Nephron progenitor cell (in vitro differentiated cells): ENCODE measurements around the gene TRAP1.
A peak's percentile ranks its signal among the peaks of the same experiment; 100 is the strongest.

Experiments
- DNase-seq: peaks from one replicate; pipeline ENCODE4 v3.0.0; 2021
- H3K27ac Mint-ChIP-seq: 2 replicates; pipeline ENCODE4 v1.8.0; 2021; ENCODE audit warnings: mild to moderate bottlenecking, moderate library complexity, mixed read lengths
- H3K27me3 Mint-ChIP-seq: 2 replicates; pipeline ENCODE4 v1.8.0; 2021; ENCODE audit warnings: mild to moderate bottlenecking, low read depth, mixed read lengths; ENCODE audit not compliant: poor library complexity
- H3K36me3 Mint-ChIP-seq: 2 replicates; pipeline ENCODE4 v1.8.0; 2021; ENCODE audit warnings: low read depth, mixed read lengths
- H3K4me1 Mint-ChIP-seq: 2 replicates; pipeline ENCODE4 v1.8.0; 2021; ENCODE audit warnings: mixed read lengths
- H3K4me3 Mint-ChIP-seq: 2 replicates; pipeline ENCODE4 v1.8.0; 2021; ENCODE audit warnings: mild to moderate bottlenecking, moderate library complexity, mixed read lengths
- H3K9me3 Mint-ChIP-seq: 2 replicates; pipeline ENCODE4 v1.8.0; 2021; ENCODE audit warnings: mild to moderate bottlenecking, moderate library complexity, mixed read lengths
- TF ChIP-seq, protein P1 (sequence below): fragments of 200-600 bp; sonication (generic); IDR thresholded peaks from 2 replicates; pipeline ENCODE4 v1.5.0; 2021; ENCODE audit warnings: antibody characterized with exemption

The TRAP1 gene

DNA sequence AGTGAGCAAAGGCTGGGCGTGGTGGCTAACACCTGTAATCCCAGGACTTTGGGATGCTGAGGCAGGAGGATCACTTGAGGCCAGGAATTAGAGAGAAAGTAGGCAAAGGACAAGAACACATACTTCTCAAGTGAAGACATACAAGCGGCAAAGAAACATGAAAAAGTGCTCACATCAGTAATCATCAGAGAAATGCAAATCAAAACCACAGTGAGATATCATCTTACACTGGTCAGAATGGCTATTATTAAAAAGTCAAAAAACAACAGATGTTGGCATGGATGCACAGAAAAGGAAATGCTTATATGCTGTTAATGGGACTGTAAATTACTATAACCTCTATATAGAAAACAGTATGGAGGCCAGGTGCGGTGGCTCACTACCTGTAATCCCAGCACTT is 93.7 kb downstream of the TRAP1 start:
- Mint-ChIP-seq H3K27me3 (no peaks in the 10 kb centered on the region), H3K4me3 (no peak overlapping the region), H3K9me3 (peaks cover 2% of the 10 kb centered on the region), H3K27ac (no peak overlapping the region), H3K36me3 (peaks cover 4% of the 10 kb centered on the region), H3K4me1 (no peaks in the 10 kb centered on the region)
- DNase-seq: no peak
- TF ChIP-seq, protein P1, sequence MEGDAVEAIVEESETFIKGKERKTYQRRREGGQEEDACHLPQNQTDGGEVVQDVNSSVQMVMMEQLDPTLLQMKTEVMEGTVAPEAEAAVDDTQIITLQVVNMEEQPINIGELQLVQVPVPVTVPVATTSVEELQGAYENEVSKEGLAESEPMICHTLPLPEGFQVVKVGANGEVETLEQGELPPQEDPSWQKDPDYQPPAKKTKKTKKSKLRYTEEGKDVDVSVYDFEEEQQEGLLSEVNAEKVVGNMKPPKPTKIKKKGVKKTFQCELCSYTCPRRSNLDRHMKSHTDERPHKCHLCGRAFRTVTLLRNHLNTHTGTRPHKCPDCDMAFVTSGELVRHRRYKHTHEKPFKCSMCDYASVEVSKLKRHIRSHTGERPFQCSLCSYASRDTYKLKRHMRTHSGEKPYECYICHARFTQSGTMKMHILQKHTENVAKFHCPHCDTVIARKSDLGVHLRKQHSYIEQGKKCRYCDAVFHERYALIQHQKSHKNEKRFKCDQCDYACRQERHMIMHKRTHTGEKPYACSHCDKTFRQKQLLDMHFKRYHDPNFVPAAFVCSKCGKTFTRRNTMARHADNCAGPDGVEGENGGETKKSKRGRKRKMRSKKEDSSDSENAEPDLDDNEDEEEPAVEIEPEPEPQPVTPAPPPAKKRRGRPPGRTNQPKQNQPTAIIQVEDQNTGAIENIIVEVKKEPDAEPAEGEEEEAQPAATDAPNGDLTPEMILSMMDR: no peak

DNA sequence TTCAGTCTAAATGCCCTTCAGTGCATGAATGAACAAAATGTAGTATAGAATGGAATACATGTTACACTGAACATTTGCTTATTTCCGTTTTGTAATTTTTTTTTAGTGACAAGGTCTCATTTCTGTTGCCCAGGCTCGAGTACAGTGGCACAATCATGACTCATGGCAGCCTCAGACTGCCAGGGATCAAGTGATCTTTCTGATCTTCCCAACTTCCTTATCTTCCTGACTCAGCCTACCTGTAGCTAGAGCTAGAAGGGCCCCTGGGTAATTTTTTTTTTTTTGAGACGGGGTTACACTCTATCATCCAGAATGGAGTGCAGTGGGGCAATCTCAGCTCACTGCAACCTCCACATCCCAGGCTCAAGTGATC is 98.6 kb downstream of the TRAP1 start:
- TF ChIP-seq, protein P1: no peak
- Mint-ChIP-seq H3K27ac (no peak overlapping the region), H3K9me3 (peaks cover 25% of the 10 kb centered on the region), H3K4me1 (no peaks in the 10 kb centered on the region), H3K27me3 (no peaks in the 10 kb centered on the region), H3K36me3 (peaks cover 46% of the 10 kb centered on the region), H3K4me3 (no peak overlapping the region)
- no peak for DNase-seq

DNA sequence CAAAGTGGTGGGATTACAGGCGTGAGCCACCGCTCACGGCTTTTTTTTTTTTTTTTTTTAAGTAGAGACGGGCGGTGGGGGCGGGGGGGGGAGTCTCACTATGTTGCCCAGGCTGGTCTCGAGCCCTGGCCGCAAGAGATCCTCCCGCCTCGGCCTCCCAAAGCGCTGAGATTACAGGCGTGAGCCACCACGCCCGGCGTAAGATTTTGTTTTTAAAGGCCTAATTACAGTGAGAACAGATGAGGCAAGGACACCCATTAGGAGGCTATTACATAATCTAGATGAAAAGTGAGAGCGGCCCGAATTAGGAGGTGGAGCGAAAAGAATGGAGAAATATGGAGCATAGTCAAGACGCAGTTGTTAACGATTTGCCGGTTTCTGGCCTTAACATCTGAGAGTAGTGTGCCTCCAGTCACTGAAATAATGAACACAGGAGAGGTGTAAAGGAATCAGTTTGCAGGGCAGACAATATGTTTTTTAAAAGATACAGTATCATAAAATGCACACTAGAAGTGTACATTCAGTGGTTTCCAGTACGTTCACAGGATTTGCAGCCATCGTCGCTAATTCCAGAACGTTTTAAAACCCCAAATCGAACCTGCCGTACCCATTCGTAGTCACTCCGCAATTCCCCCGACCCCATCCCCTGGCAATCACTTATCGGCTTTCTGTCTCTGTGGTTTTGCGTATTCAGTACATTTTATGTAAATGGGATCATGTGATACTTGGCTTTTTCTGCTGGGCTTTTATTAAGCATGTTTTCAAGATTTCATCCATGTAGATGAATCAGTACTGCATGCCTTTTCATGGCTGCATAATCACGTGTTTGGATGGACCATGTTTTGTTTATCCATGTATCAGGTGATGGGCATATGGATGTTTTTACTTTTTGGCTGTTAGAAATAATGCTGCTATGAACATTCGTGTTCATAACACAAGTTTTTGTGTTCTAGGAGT is 104.5 kb downstream of the TRAP1 start:
- TF ChIP-seq, protein P1: no peak
- Mint-ChIP-seq H3K4me1 (peaks cover 33% of the 10 kb centered on the region), H3K9me3 (peaks cover 28% of the 10 kb centered on the region), H3K27me3 (no peaks in the 10 kb centered on the region), H3K36me3 (peaks cover 71% of the 10 kb centered on the region), H3K4me3 (peak overlapping the region; percentile 99), H3K27ac (peak overlapping the region; percentile 6)
- no peak for DNase-seq

DNA sequence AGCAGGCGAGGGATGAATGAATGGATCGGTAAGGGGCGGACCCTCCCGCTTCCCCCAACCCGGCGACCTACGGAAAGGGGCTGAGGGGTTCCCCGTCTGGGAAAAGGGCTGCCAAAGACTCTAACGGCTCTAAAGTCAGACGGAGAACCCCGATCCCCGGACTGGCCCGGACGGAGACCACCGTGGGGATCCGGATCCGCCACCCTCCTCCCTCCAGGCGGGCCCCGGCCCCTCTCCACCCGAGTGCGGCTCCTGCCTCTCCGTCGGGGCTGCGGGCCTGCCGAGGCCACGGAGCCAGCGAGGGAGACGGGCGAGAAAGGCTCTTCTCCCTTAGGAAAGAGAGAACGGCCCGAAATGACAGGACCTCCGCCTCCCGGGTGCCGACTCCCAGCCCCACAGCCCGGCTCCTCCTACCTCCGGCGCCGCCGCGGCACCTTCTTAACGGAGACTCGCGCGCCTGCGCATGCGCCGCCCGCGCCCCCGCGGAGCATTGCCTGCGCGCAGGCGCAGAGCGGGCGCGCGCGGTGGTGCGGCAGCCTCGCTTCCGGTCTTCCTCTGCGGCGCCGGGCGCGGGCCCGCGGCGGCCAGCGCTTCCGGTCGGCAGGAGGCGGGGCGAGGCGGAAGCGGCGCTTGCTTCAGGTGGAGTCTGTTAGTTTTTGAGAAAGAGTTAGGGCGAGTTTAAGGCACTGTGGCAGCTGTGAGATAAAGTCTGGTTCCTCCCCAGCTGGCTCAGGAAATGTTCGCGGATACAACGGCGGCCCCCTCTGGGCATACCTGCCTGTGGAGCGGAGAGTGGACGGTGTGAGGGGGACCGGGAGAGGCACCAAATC is 106.0 kb downstream of the TRAP1 start, which contains the start of gene SLX4:
TSS of gene SLX4 (minus strand) at position 461 of the 830 bp plus-strand sequence. CDS start 2,642 bp downstream, outside the sequence.
- Mint-ChIP-seq H3K36me3 (peaks cover 72% of the 10 kb centered on the region), H3K27ac (peak within 1 kb of the TSS; percentile 98), H3K9me3 (peaks cover 18% of the 10 kb centered on the region), H3K4me3 (peak within 1 kb of the TSS; percentile 99), H3K4me1 (peaks cover 33% of the 10 kb centered on the region), H3K27me3 (no peaks in the 10 kb centered on the region)
- TF ChIP-seq, protein P1: no peak
- DNase-seq: peak; percentile 92

DNA sequence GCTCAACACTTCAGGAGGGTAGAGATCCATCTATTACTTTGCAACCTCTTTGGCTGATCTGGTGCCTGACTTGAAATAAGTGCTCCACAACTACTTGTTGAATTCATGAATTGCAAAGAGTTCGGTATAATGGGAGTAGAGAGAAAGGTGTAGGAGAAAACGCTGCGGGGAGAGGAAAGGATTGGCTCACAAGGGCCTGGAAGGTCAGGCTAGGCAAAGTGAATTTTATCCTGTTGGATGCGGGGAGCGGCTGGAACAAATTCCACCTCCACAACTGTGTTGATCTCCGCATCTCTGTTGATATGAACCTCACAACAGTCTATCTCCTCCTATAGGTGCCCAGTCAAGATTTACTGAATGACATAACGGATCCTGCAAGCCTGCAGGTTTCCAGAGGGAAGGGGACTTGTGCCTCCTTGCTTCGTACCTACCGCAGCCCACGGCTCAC is 106.6 kb downstream of the TRAP1 start:
- Mint-ChIP-seq H3K4me1 (peaks cover 33% of the 10 kb centered on the region), H3K27me3 (no peaks in the 10 kb centered on the region), H3K36me3 (peaks cover 72% of the 10 kb centered on the region), H3K27ac (peak overlapping the region; percentile 17), H3K9me3 (peaks cover 18% of the 10 kb centered on the region), H3K4me3 (peak overlapping the region; percentile 99)
- TF ChIP-seq, protein P1: no peak
- no peak for DNase-seq
